ENCODE results near the gene SDK1.

SDK1 gene

GRCh38 chr7:3482147-3482921 lies 181.3 kb downstream of the SDK1 start:
- TF ChIP-seq CTCF (IDR thresholded peaks at IDR 0.05; ENCODE audit: insufficient read depth, low read depth, low read length, missing control alignments) = no peak
- peak; percentile 2 for DNase-seq (ENCODE audit: low read depth)
- H3K4me3 ChIP-seq (ENCODE audit: low read depth, low read length) = no peak overlapping the region

GRCh38 chr7:3486841-3487240 lies 185.8 kb downstream of the SDK1 start:
- no peak for DNase-seq (ENCODE audit: low read depth)
- TF ChIP-seq CTCF (IDR thresholded peaks at IDR 0.05; ENCODE audit: insufficient read depth, low read depth, low read length, missing control alignments) = no peak
- H3K4me3 ChIP-seq (ENCODE audit: low read depth, low read length) = no peak overlapping the region

- no peak for TF ChIP-seq CTCF (IDR thresholded peaks at IDR 0.05; ENCODE audit: insufficient read depth, low read depth, low read length, missing control alignments)
- H3K4me3 ChIP-seq (ENCODE audit: low read depth, low read length) = no peak overlapping the region
- no peak for DNase-seq (ENCODE audit: low read depth)
Observed at GRCh38 chr7:3488829-3489228, 187.8 kb downstream of the SDK1 start.

GRCh38 chr7:3493499-3493898 lies 192.4 kb downstream of the SDK1 start:
- no peak for TF ChIP-seq CTCF (IDR thresholded peaks at IDR 0.05; ENCODE audit: insufficient read depth, low read depth, low read length, missing control alignments)
- no peak overlapping the region for H3K4me3 ChIP-seq (ENCODE audit: low read depth, low read length)
- DNase-seq (ENCODE audit: low read depth) = no peak

- DNase-seq (ENCODE audit: low read depth) = no peak
- TF ChIP-seq CTCF (IDR thresholded peaks at IDR 0.05; ENCODE audit: insufficient read depth, low read depth, low read length, missing control alignments) = no peak
- no peak overlapping the region for H3K4me3 ChIP-seq (ENCODE audit: low read depth, low read length)
Observed at GRCh38 chr7:3494947-3495346, 193.9 kb downstream of the SDK1 start.

- no peak for DNase-seq (ENCODE audit: low read depth)
- no peak for TF ChIP-seq CTCF (IDR thresholded peaks at IDR 0.05; ENCODE audit: insufficient read depth, low read depth, low read length, missing control alignments)
- no peak overlapping the region for H3K4me3 ChIP-seq (ENCODE audit: low read depth, low read length)
Observed at GRCh38 chr7:3495530-3495929, 194.5 kb downstream of the SDK1 start.

GRCh38 chr7:3495954-3496353 lies 194.9 kb downstream of the SDK1 start:
- H3K4me3 ChIP-seq (ENCODE audit: low read depth, low read length) = no peak overlapping the region
- TF ChIP-seq CTCF (IDR thresholded peaks at IDR 0.05; ENCODE audit: insufficient read depth, low read depth, low read length, missing control alignments) = no peak
- no peak for DNase-seq (ENCODE audit: low read depth)
